ENCODE measurements around the gene BOC. TPM values are rescaled to one million over a fixed set of nuclear protein-coding genes. Genes with fewer than 3 reads are reported as not detected.

BOC gene
- total RNA-seq, 1 experiment from 2014 or later: 3.5 TPM

- Mint-ChIP-seq H3K9me3 (no peaks in the 10 kb centered on the region), H3K4me1 (peaks cover 3 to 5% of the 10 kb centered on the region in 2 experiments; a peak in 3 of 4 replicates), H3K27me3 (ENCODE audit: low read depth) (peaks cover 1% of the 10 kb centered on the region; the same call in 1 of the 2 replicates), H3K36me3 (ENCODE audit: insufficient read depth in 1 of 3, low read depth in 3 of 3) (peaks cover 2 to 28% (median 13%) of the 10 kb centered on the region in 3 experiments; a peak in 6 of 7 replicates), H3K4me3 (no peak overlapping the region), H3K27ac (no peak overlapping the region)
- H2BK15ac ChIP-seq (ENCODE audit: low read depth, low read length): no peak overlapping the region
- H3K27ac ChIP-seq (ENCODE audit: insufficient read length, low read depth, low read length): no peak overlapping the region
- H3K79me2 ChIP-seq (ENCODE audit: insufficient read depth, low read length): no peaks in the 10 kb centered on the region
- no peak overlapping the region for H4K5ac ChIP-seq (ENCODE audit: insufficient read length, low read depth, low read length)
- no peak for TF ChIP-seq CTCF (conservative IDR thresholded peaks at IDR 0.05)
- no peak overlapping the region for H3K9ac ChIP-seq (ENCODE audit: extremely low read depth, insufficient read length, low read length)
- H3K79me1 ChIP-seq (ENCODE audit: insufficient read depth, low read depth, low read length, poor library complexity, severe bottlenecking): no peaks in the 10 kb centered on the region
- no peak for DNase-seq
- H2BK12ac ChIP-seq (ENCODE audit: insufficient read length, low read depth, low read length): no peak overlapping the region
- WGBS (ENCODE audit: extremely low coverage, insufficient read length, low lambda C conversion rate): no CpG with 5 or more reads among the region's 6 CpGs
- H4K91ac ChIP-seq (ENCODE audit: insufficient read length, low read depth, low read length): no peak overlapping the region
- no peak overlapping the region for H4K8ac ChIP-seq (replicated peaks; ENCODE audit: insufficient read length, low read depth, low read length)
- H3K18ac ChIP-seq (ENCODE audit: insufficient read length, low read depth, low read length): no peak overlapping the region
- no peak overlapping the region for H2AFZ ChIP-seq (ENCODE audit: low read length)
- no peak overlapping the region for H3T11ph ChIP-seq (ENCODE audit: low read length)
- no peaks in the 10 kb centered on the region for H3K4me1 ChIP-seq (ENCODE audit: insufficient read depth, low read length)
- H3K9me3 ChIP-seq (ENCODE audit: control insufficient read depth, low read depth, low read length): no peaks in the 10 kb centered on the region
- no peak overlapping the region for H3K4ac ChIP-seq (ENCODE audit: low read depth, low read length)
- no peak overlapping the region for H3K14ac ChIP-seq (ENCODE audit: insufficient read depth, low read length)
- no peaks in the 10 kb centered on the region for H3K27me3 ChIP-seq (ENCODE audit: insufficient read depth, low read length)
- H4K20me1 ChIP-seq (ENCODE audit: control insufficient read depth, insufficient read depth, insufficient read length): no peaks in the 10 kb centered on the region
- H2BK120ac ChIP-seq (ENCODE audit: low read depth, low read length, poor library complexity, severe bottlenecking): no peak overlapping the region
- H2BK20ac ChIP-seq (ENCODE audit: low read depth, low read length, poor library complexity, severe bottlenecking): no peak overlapping the region
- H3K4me2 ChIP-seq (ENCODE audit: insufficient read depth, insufficient read length, low read length): no peak overlapping the region
- no peak overlapping the region for H3K23ac ChIP-seq (ENCODE audit: insufficient read length, low read depth, low read length)
- H2BK5ac ChIP-seq (ENCODE audit: insufficient read length, low read length): no peak overlapping the region
- no peak overlapping the region for H2AK5ac ChIP-seq (ENCODE audit: insufficient read length, low read length)
- H3K56ac ChIP-seq (ENCODE audit: insufficient read length, low read depth, low read length): no peak overlapping the region
- H3K23me2 ChIP-seq (ENCODE audit: insufficient read length, low read depth, low read length, poor library complexity, severe bottlenecking): no peaks in the 10 kb centered on the region
Observed at GRCh38 chr3:113286524-113286923, 75.2 kb downstream of the BOC start.
